SU-DHL-6 (cell line): ENCODE results near the gene CCL17.

Experiments
- H2AFZ ChIP-seq: fragments of 200-600 bp; sonication (generic); 2 replicates; pipeline ENCODE4 v1.6.1; 2014; ENCODE audit warnings: low read depth, mild to moderate bottlenecking, moderate library complexity, mixed read lengths, antibody characterized with exemption, low read length; ENCODE audit not compliant: severe bottlenecking
- H3F3A ChIP-seq: fragments of 200-600 bp; shearing (Covaris generic); 2 replicates; pipeline ENCODE4 v1.6.0; 2016; ENCODE audit warnings: antibody characterized with exemption, mild to moderate bottlenecking; ENCODE audit not compliant: insufficient read depth
- H3K27ac ChIP-seq: fragments of 200-600 bp; sonication (generic); 2 replicates; pipeline ENCODE4 v1.5.1; 2016; ENCODE audit warnings: low read depth, mild to moderate bottlenecking, low read length, moderate library complexity, mixed read lengths
- H3K27me3 ChIP-seq: fragments of 200-600 bp; sonication (generic), shearing (Covaris generic); 2 replicates; pipeline ENCODE4 v1.6.0; 2014; ENCODE audit warnings: mild to moderate bottlenecking, low read length
- H3K36me3 ChIP-seq: fragments of 200-600 bp; sonication (generic); 2 replicates; pipeline ENCODE4 v1.6.1; 2014; ENCODE audit warnings: mild to moderate bottlenecking, low read length, mixed read lengths
- H3K4me2 ChIP-seq: fragments of 300-600, 200-600 bp; shearing (Covaris generic), sonication (generic); 2 replicates; pipeline ENCODE4 v1.6.0; 2014; ENCODE audit warnings: low read length, low read depth, mild to moderate bottlenecking; ENCODE audit not compliant: poor library complexity, severe bottlenecking
- H3K4me3 ChIP-seq: fragments of 200-600 bp; sonication (generic); 2 replicates; pipeline ENCODE4 v1.5.1; 2014; ENCODE audit warnings: antibody characterized with exemption, low read length, mild to moderate bottlenecking, mixed read lengths; ENCODE audit not compliant: insufficient read depth, poor library complexity, severe bottlenecking
- H3K79me2 ChIP-seq: fragments of 200-600 bp; sonication (generic); 2 replicates; pipeline ENCODE4 v1.6.1; 2014; ENCODE audit warnings: mild to moderate bottlenecking, low read length, moderate library complexity; ENCODE audit not compliant: insufficient read depth
- H3K9ac ChIP-seq: fragments of 200-600 bp; sonication (generic); 2 replicates; pipeline ENCODE4 v1.7.0; 2014; ENCODE audit warnings: mild to moderate bottlenecking, low read length
- H3K9me2 ChIP-seq: fragments of 200-600 bp; sonication (generic); replicated peaks from 2 replicates; pipeline ENCODE4 v1.6.1; 2014; ENCODE audit warnings: low read length; ENCODE audit not compliant: insufficient read depth
- H3K9me3 ChIP-seq: fragments of 200-600 bp; sonication (generic); 2 replicates; pipeline ENCODE4 v1.6.1; 2014; ENCODE audit warnings: low read length, mixed read lengths; ENCODE audit not compliant: insufficient read depth
- H4K20me1 ChIP-seq: fragments of 200-600 bp; sonication (generic); 2 replicates; pipeline ENCODE4 v1.6.1; 2014; ENCODE audit warnings: low read depth, mild to moderate bottlenecking, antibody characterized with exemption, low read length, moderate library complexity, mixed read lengths
- EZH2phosphoT487 ChIP-seq: fragments of 200-600 bp; sonication (generic), shearing (Covaris generic); conservative IDR thresholded peaks from 2 replicates; pipeline ENCODE4 v1.6.1; 2018; ENCODE audit warnings: mild to moderate bottlenecking, antibody characterized with exemption, low read length, moderate library complexity, mixed read lengths
- TF ChIP-seq, protein P1 (sequence below): fragments of 200-600 bp; sonication (generic); IDR thresholded peaks from one replicate; pipeline ENCODE4 v1.5.1; 2017; ENCODE audit warnings: antibody characterized with exemption, mild to moderate bottlenecking, low read length, moderate library complexity; ENCODE audit not compliant: insufficient read depth, poor library complexity, severe bottlenecking

CCL17 gene

DNA sequence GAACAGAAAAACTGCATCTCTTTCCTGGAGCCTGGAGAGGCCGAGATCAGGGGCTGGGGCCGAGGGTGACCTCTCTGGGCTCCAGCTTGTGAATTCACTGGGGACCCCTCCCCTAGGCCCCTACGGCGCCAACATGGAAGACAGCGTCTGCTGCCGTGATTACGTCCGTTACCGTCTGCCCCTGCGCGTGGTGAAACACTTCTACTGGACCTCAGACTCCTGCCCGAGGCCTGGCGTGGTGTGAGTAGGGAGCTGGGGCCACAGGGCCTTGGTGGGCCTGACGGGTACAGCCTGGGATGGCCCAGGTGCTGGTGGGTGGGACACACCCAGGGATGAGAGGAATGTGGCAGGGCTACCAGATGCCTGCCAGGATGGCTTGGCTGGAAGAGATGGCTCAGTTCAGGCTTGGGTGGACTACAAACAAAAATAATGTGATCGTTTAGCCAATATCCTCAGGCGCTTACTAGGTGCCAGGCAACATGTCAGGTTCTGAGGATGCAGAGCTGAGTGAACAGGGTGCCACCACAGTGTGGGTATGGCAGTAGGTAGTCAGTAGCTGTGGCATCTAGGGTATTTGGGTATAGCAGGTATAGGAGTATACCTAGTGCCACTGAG, 44.1 kb upstream of the CCL17 start:
- Histone ChIP-seq H3K9me3 (no peaks in the 10 kb centered on the region), H3K9ac (no peak overlapping the region), H3K27me3 (no peaks in the 10 kb centered on the region), H3K4me3 (no peak overlapping the region), H3K9me2 (no peaks in the 10 kb centered on the region), H3K27ac (no peak overlapping the region), H3K79me2 (no peaks in the 10 kb centered on the region), H3F3A (no peaks in the 10 kb centered on the region), H3K36me3 (no peaks in the 10 kb centered on the region), H2AFZ (no peak overlapping the region), H3K4me2 (no peak overlapping the region), H4K20me1 (no peaks in the 10 kb centered on the region)
- no peak for TF ChIP-seq EZH2phosphoT487
- TF ChIP-seq, protein P1, sequence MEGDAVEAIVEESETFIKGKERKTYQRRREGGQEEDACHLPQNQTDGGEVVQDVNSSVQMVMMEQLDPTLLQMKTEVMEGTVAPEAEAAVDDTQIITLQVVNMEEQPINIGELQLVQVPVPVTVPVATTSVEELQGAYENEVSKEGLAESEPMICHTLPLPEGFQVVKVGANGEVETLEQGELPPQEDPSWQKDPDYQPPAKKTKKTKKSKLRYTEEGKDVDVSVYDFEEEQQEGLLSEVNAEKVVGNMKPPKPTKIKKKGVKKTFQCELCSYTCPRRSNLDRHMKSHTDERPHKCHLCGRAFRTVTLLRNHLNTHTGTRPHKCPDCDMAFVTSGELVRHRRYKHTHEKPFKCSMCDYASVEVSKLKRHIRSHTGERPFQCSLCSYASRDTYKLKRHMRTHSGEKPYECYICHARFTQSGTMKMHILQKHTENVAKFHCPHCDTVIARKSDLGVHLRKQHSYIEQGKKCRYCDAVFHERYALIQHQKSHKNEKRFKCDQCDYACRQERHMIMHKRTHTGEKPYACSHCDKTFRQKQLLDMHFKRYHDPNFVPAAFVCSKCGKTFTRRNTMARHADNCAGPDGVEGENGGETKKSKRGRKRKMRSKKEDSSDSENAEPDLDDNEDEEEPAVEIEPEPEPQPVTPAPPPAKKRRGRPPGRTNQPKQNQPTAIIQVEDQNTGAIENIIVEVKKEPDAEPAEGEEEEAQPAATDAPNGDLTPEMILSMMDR, result no peak

DNA sequence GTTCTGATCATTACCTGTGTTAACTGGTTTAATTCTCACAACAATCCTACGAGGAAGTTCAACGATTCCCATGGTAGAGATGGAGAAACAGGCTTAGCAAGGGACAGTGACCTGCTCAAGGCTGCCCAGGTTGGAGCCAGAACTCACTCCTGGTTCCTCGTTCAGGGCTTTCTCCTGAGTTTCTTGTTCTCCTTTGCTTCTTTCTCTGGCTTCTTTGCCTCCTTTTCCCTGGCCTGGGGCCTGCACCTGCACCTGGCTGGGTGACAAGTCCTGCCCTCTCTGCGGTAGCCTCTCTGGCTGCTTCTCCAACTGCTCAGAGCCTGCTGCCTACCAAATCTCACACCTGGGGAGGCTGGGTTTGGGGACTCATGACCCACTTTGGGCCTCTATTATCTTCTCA, 43.2 kb upstream of the CCL17 start:
- Histone ChIP-seq H3K9ac (no peak overlapping the region), H3K79me2 (no peaks in the 10 kb centered on the region), H3K27me3 (no peaks in the 10 kb centered on the region), H3K36me3 (no peaks in the 10 kb centered on the region), H3K9me3 (no peaks in the 10 kb centered on the region), H3K27ac (no peak overlapping the region), H4K20me1 (no peaks in the 10 kb centered on the region), H3K4me2 (no peak overlapping the region), H3K9me2 (no peaks in the 10 kb centered on the region), H2AFZ (no peak overlapping the region), H3K4me3 (no peak overlapping the region), H3F3A (no peaks in the 10 kb centered on the region)
- TF ChIP-seq, protein P1, result no peak
- TF ChIP-seq EZH2phosphoT487, result no peak

DNA sequence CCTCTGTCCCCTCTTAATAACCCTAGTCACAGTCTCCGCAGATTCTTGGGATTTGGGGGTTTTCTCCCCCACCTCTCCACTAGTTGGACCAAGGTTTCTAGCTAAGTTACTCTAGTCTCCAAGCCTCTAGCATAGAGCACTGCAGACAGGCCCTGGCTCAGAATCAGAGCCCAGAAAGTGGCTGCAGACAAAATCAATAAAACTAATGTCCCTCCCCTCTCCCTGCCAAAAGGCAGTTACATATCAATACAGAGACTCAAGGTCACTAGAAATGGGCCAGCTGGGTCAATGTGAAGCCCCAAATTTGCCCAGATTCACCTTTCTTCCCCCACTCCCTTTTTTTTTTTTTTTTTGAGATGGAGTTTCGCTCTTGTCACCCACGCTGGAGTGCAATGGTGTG, 40.4 kb upstream of the CCL17 start:
- H3K79me2 ChIP-seq, result no peaks in the 10 kb centered on the region
- no peak overlapping the region for H3K9ac ChIP-seq
- H3K4me2 ChIP-seq, result no peak overlapping the region
- no peaks in the 10 kb centered on the region for H3K9me2 ChIP-seq
- no peak overlapping the region for H3K4me3 ChIP-seq
- H2AFZ ChIP-seq, result no peak overlapping the region
- no peaks in the 10 kb centered on the region for H3K9me3 ChIP-seq
- H3K36me3 ChIP-seq, result no peaks in the 10 kb centered on the region
- H3F3A ChIP-seq, result no peaks in the 10 kb centered on the region
- no peak overlapping the region for H3K27ac ChIP-seq
- no peaks in the 10 kb centered on the region for H3K27me3 ChIP-seq
- no peaks in the 10 kb centered on the region for H4K20me1 ChIP-seq
- TF ChIP-seq, protein P1, result no peak
- no peak for TF ChIP-seq EZH2phosphoT487
